WI38 (cell line): ENCODE results near the gene PDGFB.

ENCODE experiments used
- H3K4me3 ChIP-seq: 2 replicates; pipeline ENCODE4 v1.5.1; 2011; ENCODE audit warnings: low read depth, mild to moderate bottlenecking, control low read depth, low read length
- CTCF ChIP-seq: IDR thresholded peaks from 2 replicates; pipeline ENCODE4 v1.5.1; 2012; ENCODE audit warnings: low read depth, mild to moderate bottlenecking, control low read depth, low read length

PDGFB gene

GRCh38 chr22:39249086-39249704 is 4.4 kb upstream of the PDGFB start:
- TF ChIP-seq CTCF, result no peak

GRCh38 chr22:39248254-39248653 is 3.5 kb upstream of the PDGFB start:
- H3K4me3 ChIP-seq, result no peak overlapping the region
- TF ChIP-seq CTCF, result no peak

More at GRCh38 chr22:39249086-39249704, 4.4 kb upstream of the PDGFB start:
- no peak overlapping the region for H3K4me3 ChIP-seq

GRCh38 chr22:39247361-39247760 is 2.6 kb upstream of the PDGFB start:
- H3K4me3 ChIP-seq, result no peak overlapping the region
- TF ChIP-seq CTCF, result no peak

GRCh38 chr22:39246690-39247332 is 2.0 kb upstream of the PDGFB start:
- no peak overlapping the region for H3K4me3 ChIP-seq
- no peak for TF ChIP-seq CTCF

- TF ChIP-seq CTCF, result no peak
- no peak overlapping the region for H3K4me3 ChIP-seq
These were observed 1.4 kb upstream of the PDGFB start for GRCh38 chr22:39246217-39246616.

GRCh38 chr22:39245130-39246039 is 603 bp upstream of the PDGFB start:
- H3K4me3 ChIP-seq, result no peak overlapping the region
- TF ChIP-seq CTCF, result no peak

- TF ChIP-seq CTCF, result no peak
- peak overlapping the region; percentile 38 for H3K4me3 ChIP-seq
These were observed 666 bp downstream of the PDGFB start for GRCh38 chr22:39244136-39244495.
